Suprapubic skin (tissue), 3 donors: Measurements from ENCODE around the gene SLC38A6.

Experiments
- POLR2A ChIP-seq, 2 donors: fragments of 450-650 bp; IDR thresholded peaks; one replicate each; pipeline ENCODE4 v1.6.1; 2017; ENCODE audit warnings: antibody characterized with exemption in 2 of 2, mild to moderate bottlenecking in 2 of 2, moderate library complexity in 2 of 2
- TF ChIP-seq, protein P1 (sequence below), 2 donors: fragments of 200-600 bp in 1 of 2; fragments of 450-650 bp in 1 of 2; sonication (generic) in 1 of 2; IDR thresholded peaks; one replicate each; pipeline ENCODE4 v1.5.1; 2016 to 2019; ENCODE audit warnings: antibody characterized with exemption in 2 of 2, mild to moderate bottlenecking in 1 of 2, moderate library complexity in 1 of 2

GRCh38 chr14:61033855-61034254 is 52.8 kb downstream of the SLC38A6 start:
- TF ChIP-seq POLR2A (IDR thresholded peaks at IDR 0.05): no peak
- TF ChIP-seq, protein P1, sequence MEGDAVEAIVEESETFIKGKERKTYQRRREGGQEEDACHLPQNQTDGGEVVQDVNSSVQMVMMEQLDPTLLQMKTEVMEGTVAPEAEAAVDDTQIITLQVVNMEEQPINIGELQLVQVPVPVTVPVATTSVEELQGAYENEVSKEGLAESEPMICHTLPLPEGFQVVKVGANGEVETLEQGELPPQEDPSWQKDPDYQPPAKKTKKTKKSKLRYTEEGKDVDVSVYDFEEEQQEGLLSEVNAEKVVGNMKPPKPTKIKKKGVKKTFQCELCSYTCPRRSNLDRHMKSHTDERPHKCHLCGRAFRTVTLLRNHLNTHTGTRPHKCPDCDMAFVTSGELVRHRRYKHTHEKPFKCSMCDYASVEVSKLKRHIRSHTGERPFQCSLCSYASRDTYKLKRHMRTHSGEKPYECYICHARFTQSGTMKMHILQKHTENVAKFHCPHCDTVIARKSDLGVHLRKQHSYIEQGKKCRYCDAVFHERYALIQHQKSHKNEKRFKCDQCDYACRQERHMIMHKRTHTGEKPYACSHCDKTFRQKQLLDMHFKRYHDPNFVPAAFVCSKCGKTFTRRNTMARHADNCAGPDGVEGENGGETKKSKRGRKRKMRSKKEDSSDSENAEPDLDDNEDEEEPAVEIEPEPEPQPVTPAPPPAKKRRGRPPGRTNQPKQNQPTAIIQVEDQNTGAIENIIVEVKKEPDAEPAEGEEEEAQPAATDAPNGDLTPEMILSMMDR (IDR thresholded peaks at IDR 0.05): no peak
